GM18861 (cell line): ENCODE data around the gene COL20A1.

Experiments used
- ATAC-seq: cut with Tn5 transposase; IDR thresholded peaks from one replicate; pipeline ENCODE4 v1.9.1; 2021; ENCODE audit not compliant: unreplicated experiment

COL20A1 gene

DNA sequence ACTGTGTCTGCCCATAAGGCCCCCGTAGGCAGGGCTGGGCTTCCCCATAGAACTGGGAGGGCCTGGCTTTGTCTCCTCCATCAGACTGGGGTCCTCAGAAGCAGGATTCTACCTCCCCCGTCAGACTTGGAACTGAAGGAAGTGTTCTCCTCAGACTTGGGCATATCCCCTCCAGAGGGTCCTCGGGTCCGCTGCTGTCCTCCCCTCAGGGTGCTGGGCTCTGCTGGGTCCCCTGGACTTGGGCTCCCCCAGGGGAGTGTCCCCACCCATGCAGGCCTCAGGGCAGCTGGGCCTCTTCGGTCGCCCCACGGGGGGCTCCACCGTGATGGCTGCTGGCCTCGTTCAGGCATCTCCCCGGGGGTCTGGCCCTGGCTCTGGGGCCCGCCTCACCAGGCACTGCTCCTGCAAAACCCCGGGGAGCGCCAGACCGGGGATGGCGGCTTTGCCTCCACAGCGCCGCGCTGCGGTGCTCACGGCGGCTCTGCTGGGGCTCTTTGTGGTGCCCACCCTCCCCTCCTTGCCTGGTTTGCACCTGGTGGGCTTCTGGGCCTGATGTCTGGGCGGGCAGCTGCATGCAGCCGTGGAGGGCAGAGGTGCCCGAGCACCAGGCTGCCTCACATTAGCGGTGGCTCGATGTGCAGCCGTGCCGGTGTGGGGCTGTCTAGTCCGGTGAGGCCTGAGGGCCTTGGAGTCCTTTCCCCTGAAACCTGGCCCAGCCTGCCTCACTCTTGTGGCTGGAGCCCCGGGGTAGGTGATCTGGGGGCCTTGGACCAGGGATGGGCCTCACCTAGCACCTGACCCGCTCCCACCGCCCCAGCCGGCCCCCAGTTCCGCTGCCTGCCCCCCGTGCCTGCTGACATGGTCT, 13.9 kb downstream of the COL20A1 start:
- no peak for ATAC-seq

DNA sequence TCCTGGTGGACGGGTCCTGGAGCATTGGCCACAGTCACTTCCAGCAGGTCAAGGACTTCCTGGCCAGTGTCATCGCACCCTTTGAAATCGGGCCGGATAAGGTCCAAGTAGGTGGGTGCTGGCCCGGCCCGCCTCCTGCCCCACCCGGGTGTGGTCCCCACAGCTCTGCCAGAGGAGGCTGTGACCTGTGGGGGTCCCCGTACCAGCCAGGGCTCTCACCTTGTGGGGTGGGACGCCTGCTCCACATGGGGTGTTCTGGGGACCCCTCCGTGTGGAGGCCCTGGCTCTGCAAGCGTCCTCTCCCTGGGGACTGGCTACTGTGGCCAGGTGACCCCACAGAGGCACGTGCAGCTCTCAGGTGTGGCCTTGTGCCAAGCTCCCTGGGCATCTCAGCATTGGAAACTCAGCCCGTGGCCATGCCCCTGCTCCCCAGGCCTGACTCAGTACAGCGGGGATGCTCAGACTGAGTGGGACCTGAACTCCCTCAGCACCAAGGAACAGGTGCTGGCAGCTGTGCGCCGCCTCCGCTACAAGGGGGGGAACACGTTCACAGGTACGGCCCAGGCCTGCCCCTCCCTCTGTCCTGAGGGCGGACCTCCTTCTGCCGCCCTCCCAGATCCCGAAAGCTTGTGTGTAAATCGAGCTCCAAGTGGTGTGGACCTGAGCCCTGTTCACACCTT, 14.7 kb downstream of the COL20A1 start:
- ATAC-seq: no peak

DNA sequence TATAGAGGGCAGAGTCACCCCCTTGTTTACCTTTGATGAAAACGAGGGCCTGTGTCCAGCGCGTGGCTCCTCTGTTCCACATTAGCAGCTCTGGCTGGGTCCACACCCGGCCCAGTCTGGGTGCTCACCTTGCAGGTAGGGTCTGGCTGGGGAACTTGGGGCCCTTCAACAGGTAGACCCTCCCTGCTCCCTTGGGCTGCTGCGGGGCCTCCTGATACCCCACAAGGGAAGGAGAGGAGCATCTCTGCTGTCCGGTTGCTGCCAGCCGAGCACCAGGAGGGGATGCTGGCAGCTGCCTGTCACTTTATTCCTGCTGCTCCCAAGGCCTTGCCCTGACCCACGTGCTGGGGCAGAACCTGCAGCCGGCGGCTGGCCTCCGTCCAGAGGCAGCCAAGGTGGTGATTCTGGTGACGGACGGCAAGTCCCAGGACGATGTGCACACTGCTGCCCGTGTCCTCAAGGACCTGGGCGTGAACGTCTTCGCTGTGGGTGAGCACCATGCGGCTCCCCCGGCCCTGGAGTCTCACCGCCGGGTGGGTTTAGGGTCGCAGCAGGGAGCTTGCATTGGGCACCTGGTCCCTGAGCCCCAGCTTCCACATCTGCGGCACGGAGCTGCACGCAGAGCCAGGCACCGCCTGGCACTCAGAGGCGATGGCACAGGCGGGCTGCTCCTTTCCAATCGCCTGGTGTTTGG, 15.4 kb downstream of the COL20A1 start:
- ATAC-seq: no peak

- no peak for ATAC-seq
These were observed 16.5 kb downstream of the COL20A1 start for GRCh38 chr20:63309261-63310071.

GRCh38 chr20:63310265-63310991, 17.4 kb downstream of the COL20A1 start:
- no peak for ATAC-seq

- no peak for ATAC-seq
These were observed 18.3 kb downstream of the COL20A1 start for GRCh38 chr20:63311186-63311832.

- ATAC-seq: no peak
These were observed 18.9 kb downstream of the COL20A1 start for GRCh38 chr20:63311833-63312243.

- no peak for ATAC-seq
These were observed 19.3 kb downstream of the COL20A1 start for GRCh38 chr20:63312273-63312672.

GRCh38 chr20:63312690-63313348, 19.8 kb downstream of the COL20A1 start:
- ATAC-seq: no peak

DNA sequence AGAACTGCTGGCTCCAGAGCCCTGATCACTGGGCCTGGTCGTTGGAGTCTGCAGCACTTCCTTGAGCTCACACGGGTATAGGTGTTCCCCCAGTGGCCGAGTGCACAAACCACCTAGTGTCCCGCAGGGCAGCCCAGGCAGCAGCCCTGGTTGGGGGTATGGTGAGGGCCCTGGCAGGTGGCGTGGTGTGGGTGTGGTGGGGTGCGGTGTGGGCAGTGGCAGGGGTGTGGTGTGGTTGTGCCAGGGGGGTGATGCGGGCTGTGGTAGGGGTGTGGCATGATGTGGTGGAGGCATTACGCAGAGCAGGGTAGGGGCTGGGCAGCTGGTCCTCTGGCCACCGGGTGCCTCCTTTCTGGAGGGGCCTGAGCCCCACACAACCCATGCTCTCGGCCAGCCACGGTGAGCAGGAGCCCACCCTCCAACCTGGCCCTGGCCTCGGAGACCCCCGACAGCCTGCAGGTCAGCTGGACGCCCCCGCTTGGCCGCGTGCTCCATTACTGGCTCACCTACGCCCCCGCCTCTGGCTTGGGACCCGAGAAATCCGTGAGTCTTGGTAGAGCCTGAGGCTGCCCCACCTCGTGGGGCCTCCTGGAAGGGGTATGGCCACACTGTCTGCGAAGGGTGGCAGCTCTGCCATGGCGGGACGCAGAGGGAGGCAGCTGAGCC, 20.5 kb downstream of the COL20A1 start:
- ATAC-seq: no peak

DNA sequence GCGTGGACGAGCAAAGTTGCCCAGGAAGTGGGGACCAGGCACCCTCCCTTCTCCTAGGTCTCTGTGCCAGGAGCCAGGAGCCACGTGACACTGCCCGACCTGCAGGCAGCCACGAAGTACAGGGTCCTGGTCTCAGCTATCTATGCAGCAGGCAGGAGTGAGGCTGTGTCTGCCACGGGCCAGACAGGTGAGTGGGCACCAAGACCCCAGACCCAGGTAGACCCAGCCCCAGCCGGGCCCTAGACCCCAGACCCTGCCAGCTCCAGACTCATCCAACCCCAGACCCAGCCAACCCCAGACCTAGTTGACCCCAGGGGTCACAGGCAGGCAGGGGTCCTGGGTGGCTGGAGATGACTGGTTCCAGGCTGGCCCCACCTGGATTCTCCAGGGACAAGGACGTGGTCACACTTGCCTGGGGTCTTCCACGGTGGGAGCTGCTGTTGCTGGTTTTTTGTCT, 21.1 kb downstream of the COL20A1 start:
- ATAC-seq: no peak

- no peak for ATAC-seq
These were observed 21.7 kb downstream of the COL20A1 start for GRCh38 chr20:63314566-63315239.

DNA sequence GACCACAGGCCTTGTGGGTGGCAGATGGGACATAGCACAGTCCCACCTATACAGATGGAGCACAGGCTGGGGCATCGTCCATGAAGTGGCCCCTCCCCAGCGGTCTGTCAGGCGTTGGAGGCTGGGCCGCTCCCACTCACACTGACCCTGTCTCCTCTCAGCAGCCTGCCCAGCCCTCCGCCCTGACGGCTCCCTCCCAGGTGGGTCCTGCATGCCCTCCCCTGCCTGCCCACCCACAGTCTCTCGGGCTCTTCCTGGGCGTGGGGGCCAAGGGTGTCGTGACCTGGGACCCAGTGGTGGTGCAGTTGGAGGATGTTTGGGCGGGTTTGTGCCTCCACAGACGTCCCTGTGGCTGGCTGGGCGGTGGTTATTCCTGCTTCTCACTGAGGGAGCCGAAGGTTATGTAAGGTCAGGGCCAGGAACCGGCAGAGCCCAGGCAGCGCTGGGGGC, 22.3 kb downstream of the COL20A1 start:
- ATAC-seq: no peak

DNA sequence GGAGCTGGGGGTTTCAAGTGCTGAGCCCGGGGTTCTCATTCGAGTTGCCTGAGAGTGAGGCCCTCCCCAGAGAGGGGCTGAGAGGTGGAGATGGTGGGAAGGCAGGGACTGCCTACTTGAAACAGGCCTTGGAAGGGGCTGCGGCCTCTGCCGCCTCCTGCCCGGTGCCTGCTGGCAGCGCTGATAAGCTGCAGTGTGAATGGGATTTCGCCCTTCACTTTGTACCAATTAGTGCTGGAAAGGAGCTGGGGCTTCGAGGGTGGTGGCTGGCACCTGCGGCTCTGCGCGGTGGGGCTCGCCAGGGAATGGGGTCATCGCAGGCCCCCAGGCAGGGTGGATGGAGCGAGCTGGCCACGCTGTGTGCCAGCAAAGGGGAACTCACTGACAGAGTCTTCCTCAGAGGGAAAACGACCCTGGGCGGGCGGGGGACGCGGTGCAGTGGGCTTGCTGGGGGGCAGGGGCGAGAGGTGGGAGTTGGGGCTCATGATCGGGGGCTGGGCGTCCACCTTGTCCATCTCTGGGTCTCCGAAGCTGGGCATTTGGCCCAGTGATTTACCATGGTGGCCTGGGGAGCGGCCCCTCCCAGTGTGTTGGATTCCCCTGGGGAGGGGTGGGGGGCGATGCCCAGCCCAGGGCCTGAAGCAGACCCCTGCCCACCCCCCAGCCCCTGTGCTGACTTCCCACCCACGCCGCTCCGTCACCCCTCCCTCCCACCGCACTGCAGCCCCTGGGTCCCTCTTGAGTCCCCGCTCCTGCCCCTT, 22.9 kb downstream of the COL20A1 start:
- no peak for ATAC-seq

- no peak for ATAC-seq
These were observed 23.5 kb downstream of the COL20A1 start for GRCh38 chr20:63316502-63316921.

GRCh38 chr20:63317061-63317460, 24.1 kb downstream of the COL20A1 start:
- no peak for ATAC-seq

GRCh38 chr20:63317601-63318291, 24.8 kb downstream of the COL20A1 start:
- ATAC-seq: no peak
